Stomach (tissue), 4 donors: ENCODE results near the gene DCDC2.

ENCODE experiments used
- CTCF ChIP-seq, 7 experiments: fragments of 450-650 bp in 4 of 7; fragments of 200-600 bp in 3 of 7; sonication (generic) in 3 of 7; IDR thresholded peaks; one replicate each; pipeline ENCODE4 v1.5.1; 2016 to 2019; ENCODE audit warnings: antibody characterized with exemption in 7 of 7, control low read depth in 2 of 7, mild to moderate bottlenecking in 1 of 7
- EP300 ChIP-seq: sonication (generic); formaldehyde crosslinking; IDR thresholded peaks from one replicate; pipeline ENCODE4 v1.6.1; 2017; ENCODE audit warnings: antibody characterized with exemption

GRCh38 chr6:24233813-24234442 lies 123.9 kb downstream of the DCDC2 start:
- TF ChIP-seq CTCF (IDR thresholded peaks at IDR 0.05) (no peak), EP300 (no peak)
